ENCODE data around the gene MOGAT1. TPM values are rescaled to one million over a fixed set of nuclear protein-coding genes. Genes with fewer than 3 reads are reported as not detected.

Gene MOGAT1
- polyA plus RNA-seq, 1 experiment, result not detected

- POLR2A ChIA-PET, result interaction anchor here (0.6 to 0.7 kb wide), 3 partner anchors 24 to 179 kb away, joined by 4 to 7 read pairs (median 6); no protein-coding TSS in a partner anchor
- no peak overlapping the region for H3K4me3 ChIP-seq (ENCODE audit: low read depth, low read length)
- no peak overlapping the region for H3K27ac ChIP-seq (ENCODE audit: low read depth, low read length)
- no peaks in the 10 kb centered on the region for H3K27me3 ChIP-seq (ENCODE audit: control insufficient read depth, insufficient read depth, low read length)
- no peaks in the 10 kb centered on the region for H3K9me3 ChIP-seq (ENCODE audit: control insufficient read depth, insufficient read depth, low read length)
- no peak for DNase-seq (ENCODE audit: low read depth, low spot score)
- no peak for TF ChIP-seq CTCF (IDR thresholded peaks at IDR 0.05; ENCODE audit: low read depth, low read length)
- CTCF ChIA-PET, result interaction anchor here (0.7 kb wide), 1 partner anchor 15 kb away, joined by 3 read pairs; no protein-coding TSS in a partner anchor
Observed at GRCh38 chr2:222745836-222746559, 74.5 kb downstream of the MOGAT1 start.

- Histone ChIP-seq H3K4me3 (ENCODE audit: low read depth, low read length) (no peak overlapping the region), H3K27ac (ENCODE audit: low read depth, low read length) (no peak overlapping the region), H3K9me3 (ENCODE audit: control insufficient read depth, insufficient read depth, low read length) (no peaks in the 10 kb centered on the region), H3K27me3 (ENCODE audit: control insufficient read depth, insufficient read depth, low read length) (no peaks in the 10 kb centered on the region)
- ChIA-PET CTCF (no interaction called here), POLR2A (no interaction called here)
- no peak for TF ChIP-seq CTCF (IDR thresholded peaks at IDR 0.05; ENCODE audit: low read depth, low read length)
- DNase-seq (ENCODE audit: low read depth, low spot score), result no peak
Observed at GRCh38 chr2:222747526-222748160, 76.2 kb downstream of the MOGAT1 start.

DNA sequence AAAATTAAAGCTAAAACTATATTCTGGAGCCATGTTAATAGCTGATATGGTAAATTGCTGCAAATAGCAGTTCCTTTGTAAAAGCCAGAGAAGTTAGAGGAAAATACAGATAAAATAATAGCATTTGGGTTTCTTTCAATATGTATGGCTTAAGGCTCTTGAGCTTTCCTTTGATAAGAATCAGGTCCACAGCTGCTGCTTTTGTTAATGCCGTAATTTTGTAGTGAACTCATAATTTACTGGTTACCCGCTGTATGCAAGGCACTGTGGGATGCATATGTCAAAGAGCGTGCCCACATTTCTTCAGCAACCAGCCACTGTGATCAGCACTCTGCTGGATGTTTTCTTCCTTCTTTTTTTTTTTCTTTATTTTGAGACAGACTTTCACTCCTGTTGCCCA lies 79.1 kb downstream of the MOGAT1 start:
- POLR2A ChIA-PET, result interaction anchor here (0.6 kb wide), 1 partner anchor 110 kb away, joined by 3 read pairs; no protein-coding TSS in a partner anchor
- TF ChIP-seq CTCF (IDR thresholded peaks at IDR 0.05; ENCODE audit: low read depth, low read length), result no peak
- H3K27ac ChIP-seq (ENCODE audit: low read depth, low read length), result no peak overlapping the region
- no peak for DNase-seq (ENCODE audit: low read depth, low spot score)
- H3K4me3 ChIP-seq (ENCODE audit: low read depth, low read length), result no peak overlapping the region
- CTCF ChIA-PET, result interaction anchor here (0.7 to 1.3 kb wide), 2 partner anchors 13 to 153 kb away, joined by 3 to 4 read pairs; no protein-coding TSS in a partner anchor
- no peaks in the 10 kb centered on the region for H3K9me3 ChIP-seq (ENCODE audit: control insufficient read depth, insufficient read depth, low read length)
- no peaks in the 10 kb centered on the region for H3K27me3 ChIP-seq (ENCODE audit: control insufficient read depth, insufficient read depth, low read length)

- H3K4me3 ChIP-seq (ENCODE audit: low read depth, low read length), result no peak overlapping the region
- H3K9me3 ChIP-seq (ENCODE audit: control insufficient read depth, insufficient read depth, low read length), result no peaks in the 10 kb centered on the region
- H3K27me3 ChIP-seq (ENCODE audit: control insufficient read depth, insufficient read depth, low read length), result no peaks in the 10 kb centered on the region
- POLR2A ChIA-PET, result interaction anchor here (0.6 kb wide), 1 partner anchor 109 kb away, joined by 3 read pairs; no protein-coding TSS in a partner anchor
- CTCF ChIA-PET, result interaction anchor here (0.6 to 1.3 kb wide), 3 partner anchors 13 to 152 kb away, joined by 3 to 4 read pairs (median 3); no protein-coding TSS in a partner anchor
- DNase-seq (ENCODE audit: low read depth, low spot score), result no peak
- H3K27ac ChIP-seq (ENCODE audit: low read depth, low read length), result no peak overlapping the region
- no peak for TF ChIP-seq CTCF (IDR thresholded peaks at IDR 0.05; ENCODE audit: low read depth, low read length)
Observed at GRCh38 chr2:222751238-222751637, 79.8 kb downstream of the MOGAT1 start.

Data from AG04450 (cell line).